ENCODE results near the gene HSD17B2. TPM values are rescaled to one million over a fixed set of nuclear protein-coding genes. Genes with fewer than 3 reads are reported as not detected.

The HSD17B2 gene
- total and polyA plus RNA-seq, 4 donors, result 47.7 to 126 (median 103) TPM

DNA sequence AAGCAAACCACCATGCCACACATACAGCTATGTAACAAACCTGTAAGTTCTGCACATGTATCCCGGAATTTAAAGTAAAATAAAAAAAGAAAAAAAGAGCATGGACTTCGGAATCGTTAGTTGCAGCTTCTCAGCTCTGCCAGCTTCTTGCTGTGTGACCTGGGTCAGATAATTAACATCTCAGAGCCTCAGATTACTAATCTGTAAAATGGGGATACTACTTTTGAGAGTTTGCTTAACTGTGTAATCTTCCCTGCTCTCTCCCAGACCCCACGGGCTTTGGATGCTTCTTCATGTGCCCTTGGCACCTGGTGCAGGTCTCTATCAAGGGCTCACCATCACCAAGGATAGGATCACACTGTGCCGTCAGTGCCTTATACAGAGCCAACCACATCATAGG is 16.6 kb downstream of the HSD17B2 start:
- Histone ChIP-seq H3K36me3 (ENCODE audit: control insufficient read depth in 4 of 4, insufficient read depth in 3 of 4, low read depth in 1 of 4, low read length in 3 of 4) (peaks cover 0 to 5% (median 0%) of the 10 kb centered on the region in 4 donors), H3K27me3 (ENCODE audit: control insufficient read depth in 4 of 4, insufficient read depth in 4 of 4, low read length in 3 of 4) (no peaks in the 10 kb centered on the region), H3K9ac (ENCODE audit: low read depth in 1 of 2, low read length in 2 of 2) (no peak overlapping the region), H3K4me1 (ENCODE audit: control insufficient read depth in 4 of 4, insufficient read depth in 4 of 4, low read length in 3 of 4) (peaks cover 16 to 87% (median 61%) of the 10 kb centered on the region in 4 donors), H3K4me3 (ENCODE audit: low read depth in 1 of 3, low read length in 3 of 3) (no peak overlapping the region), H3K9me3 (ENCODE audit: control insufficient read depth in 4 of 4, low read length in 3 of 4) (no peaks in the 10 kb centered on the region), H3K27ac (ENCODE audit: low read depth in 1 of 2, low read length in 2 of 2) (no peak overlapping the region)
- TF ChIP-seq, protein P1, sequence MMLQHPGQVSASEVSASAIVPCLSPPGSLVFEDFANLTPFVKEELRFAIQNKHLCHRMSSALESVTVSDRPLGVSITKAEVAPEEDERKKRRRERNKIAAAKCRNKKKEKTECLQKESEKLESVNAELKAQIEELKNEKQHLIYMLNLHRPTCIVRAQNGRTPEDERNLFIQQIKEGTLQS (IDR thresholded peaks at IDR 0.05), result no peak
- TF ChIP-seq, protein P2, sequence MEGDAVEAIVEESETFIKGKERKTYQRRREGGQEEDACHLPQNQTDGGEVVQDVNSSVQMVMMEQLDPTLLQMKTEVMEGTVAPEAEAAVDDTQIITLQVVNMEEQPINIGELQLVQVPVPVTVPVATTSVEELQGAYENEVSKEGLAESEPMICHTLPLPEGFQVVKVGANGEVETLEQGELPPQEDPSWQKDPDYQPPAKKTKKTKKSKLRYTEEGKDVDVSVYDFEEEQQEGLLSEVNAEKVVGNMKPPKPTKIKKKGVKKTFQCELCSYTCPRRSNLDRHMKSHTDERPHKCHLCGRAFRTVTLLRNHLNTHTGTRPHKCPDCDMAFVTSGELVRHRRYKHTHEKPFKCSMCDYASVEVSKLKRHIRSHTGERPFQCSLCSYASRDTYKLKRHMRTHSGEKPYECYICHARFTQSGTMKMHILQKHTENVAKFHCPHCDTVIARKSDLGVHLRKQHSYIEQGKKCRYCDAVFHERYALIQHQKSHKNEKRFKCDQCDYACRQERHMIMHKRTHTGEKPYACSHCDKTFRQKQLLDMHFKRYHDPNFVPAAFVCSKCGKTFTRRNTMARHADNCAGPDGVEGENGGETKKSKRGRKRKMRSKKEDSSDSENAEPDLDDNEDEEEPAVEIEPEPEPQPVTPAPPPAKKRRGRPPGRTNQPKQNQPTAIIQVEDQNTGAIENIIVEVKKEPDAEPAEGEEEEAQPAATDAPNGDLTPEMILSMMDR (IDR thresholded peaks at IDR 0.05; ENCODE audit: low read depth, low read length, missing input control), result no peak
- no peak for TF ChIP-seq EGR1 (IDR thresholded peaks at IDR 0.05; ENCODE audit: low read depth in 2 of 2)
- no peak for TF ChIP-seq NR2F2 (IDR thresholded peaks at IDR 0.05)
- no peak for TF ChIP-seq FOXA1 (IDR thresholded peaks at IDR 0.05)
- no peak for TF ChIP-seq GABPA (IDR thresholded peaks at IDR 0.05 in 1 of 2, conservative IDR thresholded peaks at IDR 0.05 in 1 of 2)
- WGBS, result 65% methylated on average over 5 of the region's 5 CpGs
- DNase-seq (ENCODE audit: low spot score), result no peak

DNA sequence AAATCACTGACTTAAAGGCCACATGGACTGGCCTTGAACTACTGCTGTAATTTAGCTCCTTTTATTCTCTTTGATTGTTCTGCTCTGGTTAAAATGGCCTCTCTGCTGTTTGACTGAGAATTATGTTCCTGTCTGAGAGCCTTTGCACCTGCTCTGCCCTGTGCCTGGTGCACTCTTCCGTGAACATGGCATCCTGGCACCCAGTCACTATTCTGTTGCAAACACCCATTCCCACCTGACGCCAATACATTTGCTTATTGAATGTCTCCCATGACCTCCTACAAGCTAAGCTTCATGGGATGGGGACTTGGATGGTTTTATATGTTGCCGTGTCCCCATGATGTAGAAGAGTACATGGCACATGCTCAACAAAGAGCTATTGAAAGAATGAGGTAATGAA is 20.1 kb downstream of the HSD17B2 start:
- TF ChIP-seq, protein P2 (IDR thresholded peaks at IDR 0.05; ENCODE audit: low read depth, low read length, missing input control), result no peak
- no peak for TF ChIP-seq SP1 (IDR thresholded peaks at IDR 0.05)
- no peak for TF ChIP-seq GABPA (IDR thresholded peaks at IDR 0.05 in 1 of 2, conservative IDR thresholded peaks at IDR 0.05 in 1 of 2)
- no peak for TF ChIP-seq HNF4G (IDR thresholded peaks at IDR 0.05)
- TF ChIP-seq, protein P3, sequence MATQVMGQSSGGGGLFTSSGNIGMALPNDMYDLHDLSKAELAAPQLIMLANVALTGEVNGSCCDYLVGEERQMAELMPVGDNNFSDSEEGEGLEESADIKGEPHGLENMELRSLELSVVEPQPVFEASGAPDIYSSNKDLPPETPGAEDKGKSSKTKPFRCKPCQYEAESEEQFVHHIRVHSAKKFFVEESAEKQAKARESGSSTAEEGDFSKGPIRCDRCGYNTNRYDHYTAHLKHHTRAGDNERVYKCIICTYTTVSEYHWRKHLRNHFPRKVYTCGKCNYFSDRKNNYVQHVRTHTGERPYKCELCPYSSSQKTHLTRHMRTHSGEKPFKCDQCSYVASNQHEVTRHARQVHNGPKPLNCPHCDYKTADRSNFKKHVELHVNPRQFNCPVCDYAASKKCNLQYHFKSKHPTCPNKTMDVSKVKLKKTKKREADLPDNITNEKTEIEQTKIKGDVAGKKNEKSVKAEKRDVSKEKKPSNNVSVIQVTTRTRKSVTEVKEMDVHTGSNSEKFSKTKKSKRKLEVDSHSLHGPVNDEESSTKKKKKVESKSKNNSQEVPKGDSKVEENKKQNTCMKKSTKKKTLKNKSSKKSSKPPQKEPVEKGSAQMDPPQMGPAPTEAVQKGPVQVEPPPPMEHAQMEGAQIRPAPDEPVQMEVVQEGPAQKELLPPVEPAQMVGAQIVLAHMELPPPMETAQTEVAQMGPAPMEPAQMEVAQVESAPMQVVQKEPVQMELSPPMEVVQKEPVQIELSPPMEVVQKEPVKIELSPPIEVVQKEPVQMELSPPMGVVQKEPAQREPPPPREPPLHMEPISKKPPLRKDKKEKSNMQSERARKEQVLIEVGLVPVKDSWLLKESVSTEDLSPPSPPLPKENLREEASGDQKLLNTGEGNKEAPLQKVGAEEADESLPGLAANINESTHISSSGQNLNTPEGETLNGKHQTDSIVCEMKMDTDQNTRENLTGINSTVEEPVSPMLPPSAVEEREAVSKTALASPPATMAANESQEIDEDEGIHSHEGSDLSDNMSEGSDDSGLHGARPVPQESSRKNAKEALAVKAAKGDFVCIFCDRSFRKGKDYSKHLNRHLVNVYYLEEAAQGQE (IDR thresholded peaks at IDR 0.05), result no peak
- TF ChIP-seq JUND (IDR thresholded peaks at IDR 0.05), result no peak
- H3K27ac ChIP-seq (ENCODE audit: low read depth in 1 of 2, low read length in 2 of 2), result peak overlapping the region; percentile 78 to 93

More for the DNA sequence above, 20.1 kb downstream of the HSD17B2 start:
- no peaks in the 10 kb centered on the region for H3K9me3 ChIP-seq (ENCODE audit: control insufficient read depth in 4 of 4, low read length in 3 of 4)
- H3K36me3 ChIP-seq (ENCODE audit: control insufficient read depth in 4 of 4, insufficient read depth in 3 of 4, low read depth in 1 of 4, low read length in 3 of 4), result peaks cover 0 to 5% (median 0%) of the 10 kb centered on the region in 4 donors
- H3K9ac ChIP-seq (ENCODE audit: low read depth in 1 of 2, low read length in 2 of 2), result no peak overlapping the region
- peaks cover 12 to 85% (median 52%) of the 10 kb centered on the region in 4 donors for H3K4me1 ChIP-seq (ENCODE audit: control insufficient read depth in 4 of 4, insufficient read depth in 4 of 4, low read length in 3 of 4)
- H3K27me3 ChIP-seq (ENCODE audit: control insufficient read depth in 4 of 4, insufficient read depth in 4 of 4, low read length in 3 of 4), result no peaks in the 10 kb centered on the region
- WGBS, result 74% methylated on average over 3 of the region's 3 CpGs
- no peak for DNase-seq (ENCODE audit: low spot score)
- H3K4me3 ChIP-seq (ENCODE audit: low read depth in 1 of 3, low read length in 3 of 3), result no peak overlapping the region
